NCI-H82 treated with DMSO at 0.1 percent for 48 hours (cell line): ENCODE results near the gene ITPR2.

ENCODE experiments used
- DNase-seq: peaks from one replicate; lab custom pipeline; 2025; ENCODE audit not compliant: unreplicated experiment; lab: John Stamatoyannopoulos, UW

The ITPR2 gene

GRCh38 chr12:26373606-26374495 lies 459.1 kb downstream of the ITPR2 start:
- DNase-seq = no peak

GRCh38 chr12:26372866-26373265 lies 460.1 kb downstream of the ITPR2 start:
- DNase-seq = no peak

- no peak for DNase-seq
These were observed 462.9 kb downstream of the ITPR2 start for GRCh38 chr12:26370098-26370497.

- no peak for DNase-seq
These were observed 463.4 kb downstream of the ITPR2 start for GRCh38 chr12:26369588-26369987.

GRCh38 chr12:26367991-26368730 lies 464.8 kb downstream of the ITPR2 start:
- no peak for DNase-seq

DNA sequence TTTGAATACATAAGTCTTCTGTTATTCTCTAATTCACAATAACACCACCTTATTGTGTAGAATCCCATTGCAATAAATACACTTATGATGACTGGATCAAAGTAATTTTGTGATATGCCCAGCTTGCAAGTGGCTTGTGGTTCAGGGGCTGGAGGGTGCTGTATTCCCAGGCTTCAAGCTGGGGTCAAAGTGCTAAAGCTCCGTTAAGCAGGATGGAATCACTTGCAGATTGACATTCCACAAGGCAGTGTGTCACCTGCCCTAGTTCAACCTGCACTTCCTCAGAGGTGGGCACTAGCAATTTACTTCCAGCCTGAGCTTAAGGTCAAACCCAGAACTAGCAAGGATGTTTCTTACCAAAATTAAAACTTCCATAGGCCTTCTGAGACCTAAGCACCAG lies 471.0 kb downstream of the ITPR2 start:
- DNase-seq = no peak

DNA sequence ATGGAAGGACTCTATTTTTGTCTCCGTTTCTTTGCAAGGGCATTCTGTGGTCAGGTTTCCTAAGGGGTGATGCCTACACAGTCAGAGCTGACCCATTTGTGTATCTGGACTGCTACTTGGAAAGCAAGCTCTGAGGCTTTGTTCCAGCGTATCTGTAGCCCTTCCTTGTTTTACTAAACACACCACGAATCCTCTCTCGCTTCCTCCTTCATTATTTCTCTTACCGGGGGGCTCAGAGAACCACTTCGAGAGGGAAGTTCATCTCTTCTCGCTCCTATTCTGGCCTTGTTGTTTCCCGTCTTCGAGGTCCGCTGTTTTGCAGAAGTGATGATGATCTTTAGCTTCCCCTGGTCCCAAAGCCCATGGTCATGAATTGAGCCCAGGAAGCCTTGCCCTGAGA lies 472.9 kb downstream of the ITPR2 start:
- no peak for DNase-seq

DNA sequence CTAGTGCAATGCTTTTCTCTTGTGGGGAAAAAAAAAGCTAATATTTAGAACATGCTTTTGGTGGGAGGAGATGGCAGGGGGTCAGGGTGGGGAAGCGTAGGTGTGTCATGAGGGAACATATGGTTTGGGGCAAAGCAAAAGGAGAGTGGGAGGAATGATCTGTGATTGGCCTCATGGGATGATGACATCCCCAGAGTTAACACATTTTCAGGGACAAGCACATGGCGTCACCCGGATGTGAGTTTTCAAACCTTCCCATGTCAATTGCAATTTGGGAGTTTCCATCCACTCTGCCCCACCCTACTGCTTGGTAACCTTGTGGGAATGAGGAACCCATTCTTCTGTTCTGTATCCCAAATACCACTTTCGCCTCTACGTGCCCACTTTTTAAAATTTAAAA lies 473.4 kb downstream of the ITPR2 start:
- DNase-seq = no peak

DNA sequence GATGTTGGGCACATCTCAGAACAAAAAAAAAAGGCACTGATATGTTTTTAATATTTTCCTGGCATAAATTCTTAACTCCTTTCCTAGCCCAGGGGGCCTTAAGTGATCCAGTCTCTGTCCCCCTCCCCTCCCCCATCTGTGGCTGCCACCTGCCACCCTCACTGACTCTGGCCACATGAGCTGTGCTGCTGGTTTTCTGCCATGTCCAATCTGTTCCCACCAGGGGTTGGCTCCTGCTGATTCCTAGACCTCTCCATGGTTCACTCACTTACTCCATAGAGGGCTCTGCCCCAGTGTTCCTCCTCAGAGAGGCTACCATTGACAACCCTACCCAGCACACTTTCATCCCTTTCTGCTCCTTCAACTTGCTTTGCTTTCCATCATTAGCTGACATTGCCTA lies 474.3 kb downstream of the ITPR2 start:
- DNase-seq = no peak

- no peak for DNase-seq
These were observed 485.7 kb downstream of the ITPR2 start for GRCh38 chr12:26347300-26347699.

GRCh38 chr12:26346736-26347135 lies 486.3 kb downstream of the ITPR2 start:
- no peak for DNase-seq

DNA sequence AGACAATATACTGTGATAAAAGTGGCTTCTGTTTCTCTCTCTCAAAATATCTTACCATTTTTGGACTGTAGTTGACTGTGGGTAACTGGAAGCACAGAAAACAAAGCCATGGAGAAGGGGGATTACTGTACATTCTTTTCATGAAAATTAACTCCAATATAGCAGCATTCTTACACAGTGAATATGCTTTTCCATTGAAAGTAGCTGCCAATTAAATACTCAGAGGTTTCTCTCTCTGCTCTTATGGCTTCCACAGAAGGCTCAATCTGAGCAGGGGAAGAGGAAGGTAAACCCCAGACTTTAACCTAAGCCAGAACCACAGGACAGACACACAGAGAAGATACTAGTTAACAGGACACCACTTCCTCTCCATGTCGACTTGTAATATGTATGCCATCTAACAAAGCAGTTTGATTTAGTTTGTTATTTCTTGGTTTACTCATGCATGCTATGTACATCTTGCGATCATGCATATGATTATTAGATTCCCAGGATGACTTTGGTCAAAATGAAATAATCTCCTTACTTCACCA lies 487.5 kb downstream of the ITPR2 start:
- DNase-seq = no peak

DNA sequence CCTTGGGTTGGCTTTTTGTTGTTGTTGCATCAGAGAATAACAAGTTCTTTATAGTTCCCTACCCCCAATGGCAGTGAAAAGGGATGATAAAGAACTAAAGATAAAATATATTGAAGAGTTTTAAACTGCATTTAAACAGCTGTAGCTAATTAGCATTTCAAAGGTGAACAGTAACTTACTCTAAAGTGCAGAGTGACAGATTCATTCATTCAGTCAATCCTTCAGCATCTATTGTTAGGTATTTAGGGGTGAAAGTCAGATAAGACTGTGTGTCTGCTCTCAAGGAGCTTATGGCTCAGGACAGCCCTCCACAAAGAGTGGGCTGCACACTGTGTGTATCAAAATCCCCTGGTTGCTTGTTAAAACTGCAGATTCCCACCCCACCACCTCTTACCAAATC lies 491.5 kb downstream of the ITPR2 start:
- DNase-seq = no peak

GRCh38 chr12:26340649-26341048 lies 492.3 kb downstream of the ITPR2 start:
- DNase-seq = no peak

DNA sequence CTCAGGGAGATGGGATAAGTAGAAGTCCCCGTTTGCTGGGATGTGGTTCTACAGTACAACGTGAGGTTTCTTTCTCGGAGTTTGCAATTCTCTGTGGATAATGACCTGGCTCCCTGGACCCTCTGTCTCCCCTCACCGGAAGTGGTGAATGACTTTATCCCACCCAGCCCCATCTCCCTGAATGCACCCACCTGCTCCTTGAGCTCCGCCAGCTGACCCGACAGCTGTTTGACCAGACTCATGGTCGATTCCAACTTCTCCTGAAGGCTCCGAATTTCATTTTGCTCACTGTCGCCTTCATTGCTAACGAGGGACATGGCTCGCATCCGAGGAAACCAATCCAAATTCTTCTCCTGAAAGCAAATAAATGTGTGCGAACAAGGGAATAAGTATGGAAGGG lies 493.0 kb downstream of the ITPR2 start:
- DNase-seq = no peak

DNA sequence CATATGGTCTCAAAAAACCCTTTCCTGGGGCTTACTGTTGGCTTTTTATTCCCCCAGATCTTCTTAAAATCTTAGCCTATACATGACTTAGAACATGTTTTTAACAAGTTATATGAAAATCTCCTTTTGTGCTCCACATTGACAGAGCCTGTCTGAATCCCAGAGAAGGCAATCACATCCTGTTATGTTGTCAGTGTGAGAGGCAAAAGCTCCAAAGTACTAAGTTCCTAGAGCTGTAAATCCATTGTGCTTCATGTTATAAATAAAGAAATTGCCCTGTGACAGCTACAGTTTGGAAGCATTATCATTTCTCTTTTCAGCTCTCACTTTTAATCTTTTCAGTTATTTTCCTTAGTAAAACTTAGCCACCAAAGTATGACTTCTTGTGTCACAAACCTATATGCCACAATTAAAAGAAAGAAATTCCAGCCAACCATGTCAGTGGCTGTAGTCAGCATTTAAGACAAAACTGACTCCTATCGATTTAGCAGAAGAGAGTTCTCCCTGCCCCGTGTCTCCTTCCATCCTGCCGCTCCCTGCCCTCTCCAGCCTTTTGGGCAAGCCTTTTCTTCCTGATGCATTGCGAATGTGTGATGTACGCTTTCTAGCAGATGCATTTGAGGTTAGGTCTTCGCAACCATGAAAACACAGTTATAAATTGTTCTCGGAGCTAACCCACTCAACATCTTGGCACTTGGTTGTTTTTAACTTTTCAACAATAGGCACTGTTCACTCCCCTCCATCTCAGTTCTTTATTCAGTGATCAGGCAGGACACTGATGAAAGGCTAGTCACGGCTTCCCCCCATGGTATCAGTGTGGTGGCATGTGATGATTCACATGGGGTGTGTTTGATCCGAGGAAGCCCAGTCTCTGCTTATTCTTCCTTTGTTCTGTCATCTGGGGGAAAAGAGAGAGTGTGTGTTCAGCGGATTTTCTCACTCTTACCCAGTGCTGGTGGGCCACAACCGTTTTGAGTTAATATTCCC lies 494.1 kb downstream of the ITPR2 start:
- no peak for DNase-seq

GRCh38 chr12:26335651-26336050 lies 497.3 kb downstream of the ITPR2 start:
- no peak for DNase-seq

GRCh38 chr12:26334621-26335124 lies 498.3 kb downstream of the ITPR2 start:
- DNase-seq = no peak

DNA sequence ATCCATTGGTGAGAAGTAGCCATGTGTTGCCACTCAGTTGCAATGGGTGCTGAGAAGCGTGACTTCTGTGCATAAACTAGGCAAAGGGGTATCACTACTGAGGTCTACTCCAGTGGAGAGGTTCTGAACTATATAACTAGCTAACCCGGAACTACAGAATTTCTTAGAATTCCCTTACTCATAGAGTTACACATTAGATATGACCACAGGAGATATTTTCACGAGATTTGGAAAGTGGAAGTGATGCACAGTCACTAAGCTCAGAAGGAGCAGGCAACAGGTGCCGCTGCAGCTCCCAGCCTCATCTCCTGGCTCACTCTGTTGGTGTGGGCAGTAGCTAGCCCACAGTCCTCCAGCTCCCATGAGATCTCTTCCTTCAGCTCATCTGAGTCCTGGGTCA lies 501.0 kb downstream of the ITPR2 start:
- DNase-seq = no peak

GRCh38 chr12:26331136-26331535 lies 501.9 kb downstream of the ITPR2 start:
- DNase-seq = no peak
